HG03575 (cell line): Measurements from ENCODE around the gene CREBBP.
"Not testable (repeated sequence)": the region's sequence is repeated elsewhere in the genome, so short reads cannot be mapped to it uniquely, and the experiment has no call there.

Experiments used
- ATAC-seq: cut with Tn5 transposase; IDR thresholded peaks from one replicate; pipeline ENCODE4 v1.9.1; 2021; ENCODE audit not compliant: unreplicated experiment, insufficient number of reproducible peaks, low FRiP score; ENCODE audit errors: extremely low read depth

CREBBP gene

DNA sequence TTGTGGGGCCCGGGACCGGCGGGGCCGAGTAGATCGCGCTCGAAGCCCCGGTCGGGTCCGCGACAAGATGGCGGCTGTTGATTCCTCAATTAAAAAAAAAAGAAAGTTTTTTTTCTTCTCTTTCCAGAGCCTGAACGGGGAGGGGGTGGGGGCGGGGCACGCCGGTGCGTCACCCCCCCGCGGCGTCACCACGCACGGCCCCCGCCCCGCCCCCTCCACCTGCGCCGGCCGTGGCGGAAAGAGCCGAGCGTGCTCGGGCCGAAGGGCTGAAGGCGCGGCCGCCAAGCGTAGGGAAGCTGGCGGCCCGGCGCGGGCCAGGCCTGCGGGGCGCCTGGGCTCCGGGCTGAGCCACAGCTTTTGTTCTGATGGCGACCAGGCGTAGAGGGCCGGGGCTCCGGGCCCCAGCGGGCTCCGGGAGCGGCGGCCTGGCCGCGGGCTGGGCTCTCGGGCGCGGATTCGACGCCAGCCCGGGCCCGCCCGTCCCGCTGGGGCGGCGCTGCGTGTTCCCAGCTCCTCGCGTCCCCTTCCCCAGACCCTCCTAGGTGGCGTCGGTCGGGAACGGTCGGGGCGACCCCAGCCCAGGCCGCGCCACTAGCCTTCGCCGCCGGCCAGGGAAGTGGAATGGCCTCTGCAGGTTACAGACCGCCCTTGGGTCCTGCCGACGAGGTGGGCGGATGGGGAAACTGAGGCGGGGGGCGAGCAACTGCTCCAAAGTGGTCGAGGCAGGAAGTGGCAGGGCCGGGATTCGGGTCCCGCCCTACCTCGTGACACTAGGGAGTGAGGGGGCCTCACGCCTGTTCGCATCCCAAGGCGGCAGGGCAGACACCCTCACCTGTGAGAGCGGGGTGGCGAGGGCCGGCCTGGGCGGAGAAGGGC lies at the start of gene CREBBP:
Gene CREBBP, minus strand, starts transcription at position 91 of the 876 bp plus-strand sequence. CDS start 797 bp downstream, outside the sequence.
- no peak for ATAC-seq

DNA sequence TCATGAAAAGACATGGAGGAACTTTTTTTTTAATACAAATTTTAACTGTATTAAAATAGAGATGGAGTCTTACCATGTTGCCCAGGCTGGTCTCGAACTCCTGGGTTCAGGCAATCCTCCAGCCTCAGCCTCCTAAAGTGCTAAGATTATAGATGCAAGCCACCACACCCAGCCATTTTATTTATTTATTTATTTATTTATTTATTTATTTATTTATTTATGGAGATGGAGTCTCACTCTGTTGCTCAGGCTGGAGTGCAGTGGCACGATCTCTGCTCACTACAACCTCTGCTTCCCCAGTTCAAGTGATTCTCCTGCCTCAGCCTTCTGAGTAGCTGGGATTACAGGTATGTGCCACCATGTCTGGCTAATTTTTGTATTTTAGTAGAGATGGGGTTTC lies 46.6 kb upstream of the CREBBP start:
- ATAC-seq = not testable (repeated sequence)

DNA sequence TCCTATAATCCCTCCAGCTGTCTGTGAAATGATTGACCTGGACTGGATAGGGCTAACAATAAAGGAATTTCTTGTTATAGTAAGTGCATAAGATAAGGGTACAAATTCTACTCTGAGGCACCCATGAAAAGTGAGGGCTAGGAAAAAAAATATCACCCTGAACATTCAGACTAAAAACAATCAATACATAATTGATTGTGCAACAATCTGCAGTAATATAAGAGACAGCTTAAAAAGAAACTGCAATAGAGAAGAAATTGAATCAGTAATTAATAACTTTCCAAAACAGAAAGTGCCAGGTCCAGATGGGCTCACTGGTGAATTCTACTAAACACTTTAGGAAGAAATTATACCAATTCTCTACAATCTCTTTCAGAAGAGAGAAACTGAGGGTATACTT lies 44.2 kb upstream of the CREBBP start:
- no peak for ATAC-seq

DNA sequence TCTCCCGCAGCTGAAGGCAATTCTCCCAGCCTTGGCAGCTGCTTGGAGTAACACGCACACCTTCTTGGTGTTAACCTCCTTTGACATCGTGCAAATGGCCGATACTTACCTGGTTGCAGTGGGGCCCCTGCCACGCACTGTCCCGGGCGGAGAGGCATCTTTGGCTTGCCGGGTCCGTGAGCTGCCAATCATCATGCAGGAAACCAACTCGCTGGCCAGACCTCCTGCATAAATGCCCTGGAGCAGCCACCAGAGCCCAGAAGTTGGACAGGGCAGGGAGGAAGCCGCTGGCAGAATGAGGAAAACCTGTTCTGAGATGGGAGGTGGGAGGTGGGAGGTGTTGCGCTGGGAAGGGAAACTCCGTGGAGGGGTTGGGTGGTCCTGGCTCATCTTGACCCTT lies 41.7 kb upstream of the CREBBP start:
- no peak for ATAC-seq

DNA sequence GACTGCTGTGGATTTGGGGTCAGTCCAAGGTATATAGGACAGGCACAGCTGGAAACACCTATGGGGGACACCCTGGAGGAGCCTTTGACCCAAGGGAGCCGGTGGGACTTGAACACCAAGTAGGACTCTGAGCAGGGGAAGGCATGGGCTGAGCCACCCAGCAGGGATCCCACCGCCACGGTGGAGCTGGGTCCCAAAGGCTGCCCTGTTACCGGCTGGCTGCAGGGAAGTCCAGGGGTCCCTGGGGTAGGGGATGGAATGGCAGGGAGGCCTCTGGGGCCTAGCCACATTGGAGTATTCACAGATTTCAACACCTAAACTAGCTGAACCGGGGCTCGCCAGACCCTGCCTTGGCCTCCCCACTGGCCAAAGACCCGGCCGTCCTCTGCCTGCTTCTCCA lies 39.7 kb upstream of the CREBBP start:
- ATAC-seq = no peak

DNA sequence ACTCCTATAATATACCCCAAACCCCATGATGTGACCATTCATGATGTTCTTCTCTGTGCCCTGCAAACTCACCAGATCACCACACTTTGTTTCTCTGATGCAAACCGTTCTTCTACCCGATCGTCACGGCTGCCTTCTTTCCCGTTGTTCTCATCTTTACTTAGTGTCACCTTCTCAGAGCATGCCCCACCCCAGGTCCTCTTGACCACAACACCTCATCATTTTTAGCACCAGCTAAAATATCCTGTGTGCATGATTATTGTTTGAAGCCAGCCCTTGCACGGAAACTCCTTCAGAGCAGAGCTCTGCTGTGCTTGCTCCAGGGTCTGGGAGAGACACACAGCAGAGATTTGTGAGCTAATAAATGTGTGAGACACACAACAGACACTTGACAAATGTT lies 38.9 kb upstream of the CREBBP start:
- ATAC-seq = no peak

DNA sequence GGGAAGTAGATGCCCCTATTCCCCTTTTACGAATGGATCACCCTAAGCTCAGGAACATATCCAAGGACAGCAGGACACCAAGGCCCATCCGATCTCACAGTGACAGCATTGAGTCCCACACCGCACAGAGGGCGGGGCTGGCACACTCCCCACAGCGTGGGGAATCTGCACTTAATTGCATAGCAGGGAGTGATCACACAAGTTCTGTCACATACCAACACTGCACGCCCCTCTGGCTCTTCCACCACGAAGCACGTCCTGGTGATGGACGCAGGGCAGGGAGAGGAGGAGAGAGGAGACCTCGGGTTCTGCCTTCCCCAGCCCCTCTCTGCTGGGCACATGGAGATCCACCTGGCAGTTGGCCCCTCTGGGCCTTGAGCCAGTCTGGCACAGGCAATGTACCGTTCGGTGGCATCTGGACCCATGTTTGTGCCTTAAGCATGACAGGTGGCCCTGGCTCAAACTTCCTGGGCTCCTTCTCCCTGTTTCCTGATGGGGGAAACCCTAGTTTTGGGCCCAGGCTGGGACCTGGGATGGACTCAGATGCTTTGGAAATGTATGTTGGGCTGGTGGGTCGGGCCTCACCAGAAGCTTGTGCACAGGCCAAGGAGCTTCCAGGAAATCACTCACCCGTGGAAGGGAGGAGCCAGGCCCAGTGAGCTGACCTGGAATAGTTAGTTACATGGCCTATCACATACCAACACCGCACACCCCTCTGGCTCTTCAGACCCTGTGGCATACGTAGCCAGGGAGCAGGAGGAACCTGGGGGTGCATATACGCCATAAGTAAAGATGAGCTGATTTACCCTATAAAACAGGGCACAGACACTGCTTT lies 35.1 kb upstream of the CREBBP start:
- no peak for ATAC-seq

DNA sequence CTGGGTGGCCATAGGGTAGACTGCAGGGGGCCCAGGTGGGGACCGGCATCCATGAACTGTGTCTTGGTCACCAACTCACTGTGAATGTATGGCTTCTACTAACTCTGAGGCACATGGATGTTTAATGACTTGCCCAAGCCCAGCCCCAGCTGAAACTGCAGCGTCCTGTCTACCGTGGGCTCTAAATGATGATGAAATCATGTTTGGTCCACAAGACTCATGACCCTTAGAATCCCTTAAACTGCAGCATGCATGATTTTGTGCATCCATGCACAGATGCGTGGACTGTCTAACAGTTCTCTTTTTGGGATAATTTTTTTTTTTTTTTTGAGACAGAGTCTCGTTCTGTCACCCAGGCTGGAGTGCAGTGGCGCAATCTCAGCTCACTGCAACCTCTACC lies 32.4 kb upstream of the CREBBP start:
- ATAC-seq = no peak

DNA sequence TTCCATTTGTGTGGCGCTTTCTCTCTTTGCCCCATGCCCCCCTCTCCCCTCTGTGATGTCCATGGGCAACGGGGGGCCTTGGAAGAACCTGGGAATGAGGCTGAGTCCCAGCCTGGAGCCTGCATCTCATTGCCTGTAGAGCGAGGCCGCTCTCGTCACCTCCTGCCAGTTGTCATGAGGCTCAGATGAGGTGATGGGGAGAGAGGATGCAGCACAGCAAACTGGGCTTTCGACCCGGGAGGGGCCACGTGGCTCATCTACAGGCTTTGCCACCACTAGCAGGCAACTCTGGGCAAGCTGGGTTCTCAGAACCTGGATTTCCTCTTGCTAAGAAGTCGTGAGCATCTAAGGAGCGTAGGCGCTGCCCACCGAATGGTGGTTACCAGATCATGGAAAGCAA lies 31.9 kb upstream of the CREBBP start:
- no peak for ATAC-seq

DNA sequence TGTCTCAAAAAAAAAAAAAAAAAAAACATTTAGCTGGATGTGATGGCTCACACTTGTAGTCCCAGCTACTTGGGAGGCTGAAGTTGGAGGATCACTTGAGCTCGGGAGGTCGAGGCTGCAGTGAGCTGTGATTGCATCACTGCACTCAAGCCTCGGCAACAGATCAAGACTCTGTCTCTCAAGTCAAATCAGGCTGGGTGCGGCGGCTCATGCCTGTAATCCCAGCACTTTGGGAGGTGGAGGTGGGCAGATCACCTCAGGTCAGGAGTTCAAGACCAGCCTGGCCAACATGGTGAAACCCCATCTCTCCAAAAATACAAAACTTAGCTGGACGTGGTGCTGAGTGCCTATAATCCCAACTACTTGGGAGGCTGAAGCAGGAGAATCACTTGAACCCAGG lies 31.2 kb upstream of the CREBBP start:
- ATAC-seq = not testable (repeated sequence)

DNA sequence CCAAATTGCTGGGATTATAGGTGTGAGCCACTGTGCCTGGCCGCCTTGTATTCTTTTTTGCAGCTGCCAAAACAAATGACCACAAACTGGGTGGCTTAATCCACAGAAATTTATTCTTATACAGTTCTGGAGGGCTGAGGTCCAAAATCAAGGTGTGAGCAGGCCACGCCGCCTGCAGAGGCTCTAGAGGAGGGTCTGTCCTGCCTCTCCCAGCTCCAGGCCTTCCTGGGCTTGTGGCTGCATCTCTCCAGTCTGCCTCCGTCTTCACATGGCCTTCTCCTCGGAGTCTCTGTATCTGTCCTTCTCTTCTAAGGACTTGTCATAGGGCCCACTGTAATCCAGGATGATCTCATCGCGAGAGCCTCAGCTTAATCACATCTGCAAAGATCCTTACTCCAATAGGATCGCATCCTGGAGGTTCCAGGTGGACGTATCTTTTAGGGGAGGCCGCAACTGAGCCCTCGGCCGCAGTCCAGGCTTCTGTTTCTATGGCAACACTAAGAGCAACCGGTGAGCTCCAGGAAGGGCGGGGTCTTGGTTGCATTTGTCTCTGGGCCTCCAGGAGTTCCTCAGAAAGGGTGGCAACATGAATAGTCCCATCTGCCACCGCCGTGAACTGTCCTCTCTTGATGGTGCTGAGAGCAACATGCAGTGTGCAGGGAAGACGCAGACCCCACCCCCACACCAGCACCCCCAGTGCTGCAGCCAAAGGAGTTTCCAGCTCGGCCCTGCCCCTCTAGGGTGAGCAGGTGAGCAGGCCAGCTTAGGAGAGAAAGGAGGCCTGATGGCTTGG lies 29.5 kb upstream of the CREBBP start:
- ATAC-seq = no peak

DNA sequence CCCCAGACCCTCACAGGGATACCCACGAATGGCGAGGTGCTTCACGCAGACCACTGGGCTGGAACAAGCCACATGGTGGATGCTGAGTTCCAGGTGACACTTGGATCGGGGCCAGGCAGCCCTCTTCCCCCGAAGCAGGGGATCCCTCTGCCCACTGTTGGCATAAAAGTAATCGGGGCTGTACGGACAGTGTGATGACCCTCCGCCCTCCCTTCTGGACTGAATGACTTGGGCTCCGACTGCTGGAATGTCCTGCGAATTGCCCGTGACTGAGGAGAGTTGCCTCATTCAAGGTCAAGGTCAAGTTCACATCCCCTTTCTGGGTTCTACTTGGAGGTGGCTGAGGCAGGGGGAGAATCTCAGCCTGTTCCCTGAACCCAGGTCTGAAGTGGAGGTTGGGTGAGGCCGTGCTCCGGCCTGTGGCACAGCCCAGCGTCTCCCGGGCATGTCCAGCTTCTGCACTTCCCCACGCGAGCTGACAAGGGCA lies 28.5 kb upstream of the CREBBP start:
- no peak for ATAC-seq

DNA sequence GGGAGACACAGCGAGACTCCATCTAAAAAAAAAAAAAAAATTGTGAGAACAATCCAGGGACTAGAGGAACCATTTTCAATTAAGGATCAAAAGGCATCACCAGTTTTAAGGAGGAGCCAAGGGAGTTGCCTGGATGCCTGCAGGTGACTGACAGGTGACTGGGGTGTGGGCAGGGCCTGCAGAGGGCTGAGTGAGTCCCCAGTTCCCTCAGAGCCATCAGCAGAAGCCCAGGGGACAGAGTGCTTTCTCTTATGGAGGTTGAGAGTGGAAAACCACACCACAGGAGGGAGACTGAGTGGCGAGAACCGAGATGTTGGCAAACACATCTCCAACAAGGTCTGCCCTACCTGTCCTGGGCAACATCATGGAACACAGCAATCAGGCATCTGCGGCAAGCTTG lies 27.1 kb upstream of the CREBBP start:
- no peak for ATAC-seq

DNA sequence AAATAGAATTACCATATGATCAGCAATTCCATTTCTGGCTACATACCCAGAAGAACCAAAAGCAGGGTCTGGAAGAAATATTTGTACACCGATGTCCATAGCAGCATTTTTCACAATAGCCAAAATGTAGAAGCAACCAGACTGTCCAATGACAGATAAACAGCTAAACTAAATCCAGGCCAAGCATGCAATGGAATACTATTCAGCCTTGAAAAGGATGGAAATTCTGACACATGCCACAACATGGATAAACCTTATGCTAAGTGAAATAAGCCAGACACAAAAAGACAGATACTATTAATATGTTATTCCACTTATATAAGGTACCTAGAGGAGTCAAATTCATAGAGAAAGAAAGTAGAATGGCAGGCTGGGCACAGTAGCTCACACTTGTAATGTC lies 25.9 kb upstream of the CREBBP start:
- ATAC-seq = no peak

DNA sequence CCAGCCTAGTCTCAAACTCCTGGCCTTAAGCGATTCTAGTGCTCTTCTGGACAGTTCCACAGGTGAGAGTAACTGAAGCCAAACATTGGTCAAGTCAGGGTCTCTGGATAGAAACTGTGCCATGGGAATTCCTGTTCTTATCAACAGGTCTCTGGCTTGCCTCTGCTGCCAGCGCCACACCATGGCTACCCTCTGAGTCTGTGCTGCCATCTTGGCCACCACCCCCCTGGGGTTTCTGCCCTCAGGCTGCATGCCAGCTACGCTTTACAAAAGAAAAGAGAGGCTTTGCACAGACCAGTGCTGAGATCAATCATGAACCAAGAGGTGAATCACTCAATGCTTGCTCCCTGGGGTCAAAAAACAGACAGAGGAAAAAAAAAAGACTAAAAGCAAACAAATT lies 24.4 kb upstream of the CREBBP start:
- no peak for ATAC-seq

DNA sequence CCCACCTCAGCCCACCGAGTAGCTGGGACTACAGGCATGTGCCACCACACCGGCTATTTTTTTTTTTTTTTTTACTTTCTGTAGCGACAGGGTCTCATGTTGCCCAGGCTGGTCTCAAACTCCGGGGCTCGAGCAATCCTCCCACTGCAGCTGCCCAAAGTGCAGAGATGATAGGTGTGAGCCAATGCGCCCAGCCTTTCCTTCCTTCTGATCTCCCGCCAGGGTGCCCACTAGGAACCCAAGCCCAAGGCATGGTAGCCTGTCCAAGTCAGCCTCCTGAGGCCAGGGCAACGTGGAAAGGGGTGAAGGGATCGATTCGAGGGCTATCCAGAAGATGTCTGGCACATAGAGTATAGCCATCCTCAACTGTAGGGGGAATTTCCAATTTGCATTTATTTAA lies 9.6 kb upstream of the CREBBP start:
- no peak for ATAC-seq

DNA sequence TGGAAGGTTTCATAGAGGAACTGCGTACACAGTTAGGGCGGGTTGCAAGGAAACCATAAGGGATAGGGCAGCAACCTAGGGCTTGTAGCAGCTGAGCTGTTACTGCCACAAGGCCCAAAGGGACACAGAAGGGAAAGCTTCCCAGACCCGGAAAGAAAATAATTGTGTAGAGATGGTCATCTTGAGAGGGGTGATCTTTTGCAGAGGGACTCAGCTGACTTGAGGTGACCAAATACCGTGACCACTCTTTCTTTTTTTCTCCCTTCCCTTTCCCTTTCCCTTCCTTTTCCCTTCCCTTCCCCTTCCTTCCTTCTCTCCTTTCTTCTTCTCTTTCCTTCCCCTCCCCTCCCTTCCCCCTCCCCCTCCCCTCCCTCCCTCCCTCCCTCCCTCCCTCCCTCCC lies 8.5 kb upstream of the CREBBP start:
- no peak for ATAC-seq

DNA sequence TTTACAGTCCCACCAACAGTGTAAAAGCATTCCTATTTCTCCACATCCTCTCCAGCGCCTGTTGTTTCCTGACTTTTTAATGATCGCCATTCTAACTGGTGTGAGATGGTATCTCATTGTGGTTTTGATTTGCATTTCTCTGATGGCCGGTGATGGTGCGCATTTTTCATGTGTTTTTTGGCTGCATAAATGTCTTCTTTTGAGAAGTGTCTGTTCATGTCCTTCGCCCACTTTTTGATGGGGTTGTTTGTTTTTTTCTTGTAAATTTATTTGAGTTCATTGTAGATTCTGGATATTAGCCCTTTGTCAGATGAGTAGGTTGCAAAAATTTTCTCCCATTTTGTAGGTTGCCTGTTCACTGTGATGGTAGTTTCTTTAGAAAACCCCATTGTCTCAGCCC lies 5.5 kb upstream of the CREBBP start:
- ATAC-seq = not testable (repeated sequence)

DNA sequence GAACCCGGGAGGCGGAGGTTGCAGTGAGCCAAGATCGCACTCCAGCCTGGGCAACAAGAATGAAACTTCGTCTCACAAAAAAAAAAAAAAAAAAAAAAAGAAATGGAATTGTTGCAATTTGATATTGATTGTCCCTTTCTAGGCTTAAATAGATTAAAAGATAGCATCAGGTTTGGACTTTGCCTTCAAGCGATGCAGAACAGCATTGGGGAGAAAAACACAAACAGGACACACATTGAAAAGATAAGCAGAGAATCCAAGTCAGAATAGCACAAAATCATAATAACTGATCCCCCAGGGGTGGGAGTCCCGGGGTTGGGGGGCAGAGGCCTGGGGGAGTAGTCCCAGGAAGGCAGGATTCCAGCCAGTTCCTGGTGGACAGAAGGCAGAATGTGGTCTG lies 3.9 kb upstream of the CREBBP start:
- ATAC-seq = no peak
